IPS DF 6.9 (cell line): ENCODE data around the gene CCDC141.

Experiments
- DNase-seq: peaks from one replicate; pipeline ENCODE4 v3.0.0-alpha.2; 2013; ENCODE audit warnings: low read depth, low spot score
- H3K27ac ChIP-seq: one replicate; pipeline ENCODE4 v1.5.1; 2013; ENCODE audit warnings: low read length, control low read depth
- H3K27me3 ChIP-seq: 2 replicates; pipeline ENCODE4 v1.6.1; 2013; ENCODE audit warnings: mild to moderate bottlenecking, low read length; ENCODE audit not compliant: control insufficient read depth, insufficient read depth
- H3K36me3 ChIP-seq: 2 replicates; pipeline ENCODE4 v1.6.1; 2013; ENCODE audit warnings: low read length; ENCODE audit not compliant: control insufficient read depth, insufficient read depth
- H3K4me1 ChIP-seq: 2 replicates; pipeline ENCODE4 v1.6.1; 2013; ENCODE audit warnings: low read length; ENCODE audit not compliant: control insufficient read depth, insufficient read depth
- H3K4me3 ChIP-seq: 2 replicates; pipeline ENCODE4 v1.5.1; 2013; ENCODE audit warnings: mild to moderate bottlenecking, low read length
- H3K9me3 ChIP-seq: 2 replicates; pipeline ENCODE4 v1.6.1; 2013; ENCODE audit warnings: low read length, inconsistent platforms; ENCODE audit not compliant: control insufficient read depth, insufficient read depth
- WGBS: extraction: QIAGEN DNeasy Blood & Tissue Kit; methylation state at CpG from one replicate; pipeline ENCODE4 v1.1.7; 2013; ENCODE audit warnings: mixed read lengths, missing lambda C conversion rate; ENCODE audit not compliant: insufficient read length, insufficient coverage; 5-methylcytosine and 5-hydroxymethylcytosine counted together

CCDC141 gene

DNA sequence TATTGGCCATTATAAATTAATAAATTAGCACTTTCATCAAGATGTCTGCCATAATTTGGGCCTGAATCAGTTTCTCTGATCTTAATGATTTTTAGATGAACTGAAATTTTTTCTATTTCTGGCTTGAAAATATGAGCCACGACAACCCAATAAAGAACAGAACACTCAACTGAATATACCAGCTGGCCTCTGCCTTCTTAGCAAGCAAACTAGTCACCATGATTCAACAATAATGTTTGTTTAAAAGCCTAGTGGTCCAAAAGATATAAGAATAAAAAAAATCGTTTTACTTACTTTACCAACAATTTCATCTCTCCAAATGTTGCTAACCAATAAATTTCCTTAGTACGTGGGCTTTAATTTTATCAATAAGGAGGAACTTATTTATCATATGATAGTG is 176.0 kb downstream of the CCDC141 start:
- no peak for DNase-seq
- Histone ChIP-seq H3K4me1 (no peaks in the 10 kb centered on the region), H3K4me3 (no peak overlapping the region), H3K9me3 (no peaks in the 10 kb centered on the region), H3K36me3 (no peaks in the 10 kb centered on the region), H3K27me3 (no peaks in the 10 kb centered on the region), H3K27ac (no peak overlapping the region)
- 100% methylated on average over 2 of the region's 3 CpGs for WGBS

DNA sequence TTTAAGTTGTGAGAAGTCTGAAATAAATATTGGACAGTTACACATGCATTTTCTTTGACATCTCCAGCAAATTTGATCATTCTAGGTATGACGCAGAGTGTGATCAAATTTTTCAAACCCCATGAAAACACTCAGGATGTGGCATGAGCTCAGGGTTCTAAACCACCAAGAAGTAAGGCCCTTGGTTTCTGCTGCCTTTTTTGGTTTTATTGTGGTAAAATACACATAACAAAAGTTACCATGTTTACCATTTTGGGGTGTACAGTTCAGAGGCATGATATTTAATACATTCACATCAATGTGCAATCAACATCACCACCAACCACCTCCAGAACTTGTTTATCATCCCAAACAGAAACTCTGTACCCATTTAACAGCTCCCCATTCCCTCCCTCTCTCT is 178.4 kb downstream of the CCDC141 start:
- H3K27me3 ChIP-seq = no peaks in the 10 kb centered on the region
- DNase-seq = no peak
- no peak overlapping the region for H3K27ac ChIP-seq
- no peaks in the 10 kb centered on the region for H3K36me3 ChIP-seq
- H3K4me3 ChIP-seq = no peak overlapping the region
- no peaks in the 10 kb centered on the region for H3K9me3 ChIP-seq
- no peaks in the 10 kb centered on the region for H3K4me1 ChIP-seq
- no CpG with 5 or more reads among the region's 1 CpG for WGBS

DNA sequence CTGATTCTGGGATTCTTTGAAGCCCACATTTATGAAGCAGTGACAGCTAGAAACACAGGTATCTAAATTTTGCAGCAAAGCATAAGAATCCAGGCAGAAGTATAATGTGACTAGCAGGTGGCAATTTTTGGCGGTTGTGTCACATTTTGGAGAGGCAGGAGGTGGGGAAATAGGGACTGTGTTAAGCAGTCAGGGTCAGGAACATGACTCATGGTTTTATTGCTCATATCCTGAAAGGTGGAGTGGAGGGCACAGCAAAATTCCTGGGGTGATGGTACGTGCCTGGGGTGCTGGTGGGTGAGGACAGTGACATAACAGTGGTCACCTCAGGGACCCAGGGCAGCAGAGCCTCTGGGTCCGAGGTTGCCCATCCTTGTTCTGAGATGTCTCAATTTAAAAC is 179.2 kb downstream of the CCDC141 start:
- Histone ChIP-seq H3K4me3 (no peak overlapping the region), H3K36me3 (no peaks in the 10 kb centered on the region), H3K27ac (no peak overlapping the region), H3K4me1 (no peaks in the 10 kb centered on the region), H3K27me3 (no peaks in the 10 kb centered on the region), H3K9me3 (no peaks in the 10 kb centered on the region)
- DNase-seq = no peak
- WGBS = no CpG with 5 or more reads among the region's 3 CpGs

DNA sequence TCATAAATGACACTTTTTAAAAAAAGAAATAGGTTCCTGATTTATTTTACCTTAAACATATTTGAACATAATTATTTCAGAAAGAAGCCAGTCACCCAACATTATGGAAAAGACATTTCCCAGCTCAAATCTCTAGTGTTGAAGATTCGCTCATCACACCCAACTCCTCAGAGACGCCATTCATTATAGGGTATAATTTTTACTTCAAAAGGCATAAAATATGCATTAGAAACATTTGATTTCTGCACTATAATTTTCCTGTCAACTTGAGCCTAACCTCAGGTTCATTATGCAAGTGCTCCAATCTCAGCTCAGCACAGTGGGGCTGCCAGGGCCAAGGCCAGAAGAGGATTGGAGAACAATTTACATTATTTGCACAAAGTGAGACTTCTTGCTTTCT is 183.9 kb downstream of the CCDC141 start:
- H3K27me3 ChIP-seq = no peaks in the 10 kb centered on the region
- DNase-seq = no peak
- no peaks in the 10 kb centered on the region for H3K9me3 ChIP-seq
- H3K4me3 ChIP-seq = no peak overlapping the region
- no peaks in the 10 kb centered on the region for H3K36me3 ChIP-seq
- no CpG with 5 or more reads among the region's 2 CpGs for WGBS
- peaks cover 1% of the 10 kb centered on the region; the same call in 1 of the 2 replicates for H3K4me1 ChIP-seq
- H3K27ac ChIP-seq = no peak overlapping the region

DNA sequence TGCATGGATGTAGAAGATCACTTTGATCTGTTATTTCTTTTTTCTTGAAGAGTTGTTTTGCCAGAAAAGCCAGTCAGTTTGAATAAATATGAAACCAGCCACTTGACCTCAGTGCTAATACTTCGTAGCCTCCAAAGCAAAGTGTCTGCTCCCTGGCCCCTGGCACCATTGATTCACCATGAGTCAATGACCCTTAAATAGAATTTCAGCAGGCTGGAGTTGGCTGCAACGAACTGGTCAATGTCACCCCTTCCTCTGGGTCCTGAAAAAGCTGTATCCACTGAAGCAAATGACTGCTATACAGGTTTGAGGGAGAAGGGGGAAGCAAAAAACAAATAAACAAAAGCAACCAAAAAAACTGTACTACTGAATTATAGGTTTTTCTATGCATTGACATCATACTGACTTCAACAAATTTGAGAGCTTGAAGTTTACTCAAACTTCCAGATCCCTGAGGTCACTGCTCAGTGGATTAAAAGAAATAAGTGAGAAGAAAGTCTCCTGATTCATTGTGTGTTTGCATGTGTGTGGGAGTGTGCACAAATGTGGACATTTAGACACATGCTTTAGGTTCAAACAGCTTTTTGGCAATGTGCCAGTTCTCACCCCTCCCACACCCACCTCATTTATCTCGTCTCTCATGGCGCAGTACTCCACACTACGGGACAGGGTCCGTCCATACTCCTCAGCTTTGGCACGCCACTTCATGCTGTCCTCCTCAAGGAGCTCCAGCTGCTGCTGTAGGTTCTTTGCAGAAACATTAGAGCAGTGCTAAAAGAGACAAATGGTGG is 184.6 kb downstream of the CCDC141 start:
- Histone ChIP-seq H3K4me1 (peaks cover 1% of the 10 kb centered on the region; the same call in 1 of the 2 replicates), H3K27me3 (no peaks in the 10 kb centered on the region), H3K27ac (no peak overlapping the region), H3K4me3 (no peak overlapping the region), H3K9me3 (no peaks in the 10 kb centered on the region), H3K36me3 (no peaks in the 10 kb centered on the region)
- WGBS = no CpG with 5 or more reads among the region's 7 CpGs
- DNase-seq = no peak

DNA sequence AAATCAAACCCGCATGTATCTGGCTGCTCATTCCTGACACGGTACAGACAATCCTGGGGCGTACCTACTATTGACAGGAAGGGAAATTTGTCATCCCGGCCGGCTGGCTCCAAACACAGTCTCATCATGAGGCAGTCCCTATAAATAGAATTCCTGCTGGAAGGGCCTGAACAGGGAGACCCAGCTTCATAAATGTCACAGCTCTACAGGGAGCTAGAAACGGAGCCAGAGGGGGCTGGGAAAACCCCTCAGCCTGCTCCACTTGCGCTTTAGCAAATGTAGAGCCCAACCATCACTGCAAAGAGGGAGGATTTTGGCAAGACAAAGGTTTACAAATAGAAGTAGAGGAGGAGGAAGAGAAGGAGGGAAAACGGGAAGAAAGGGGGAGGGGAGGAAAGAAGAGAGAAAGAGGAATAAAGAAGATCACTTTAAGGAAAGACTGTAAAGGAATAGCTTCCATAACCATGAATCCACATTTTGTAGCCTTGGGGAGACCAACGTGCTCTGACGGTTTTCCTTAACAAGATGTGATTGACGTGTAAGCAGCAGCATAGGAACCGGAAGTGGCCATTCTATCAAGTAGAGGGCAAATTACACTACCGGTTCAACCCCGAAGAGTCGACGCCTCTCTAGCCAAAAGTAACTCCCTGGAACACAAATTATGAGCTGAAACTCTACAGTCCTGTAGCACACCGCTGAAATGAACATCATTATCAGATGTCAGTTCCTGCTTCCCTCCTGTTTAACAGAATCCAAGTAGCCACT is 185.9 kb downstream of the CCDC141 start:
- no peaks in the 10 kb centered on the region for H3K9me3 ChIP-seq
- DNase-seq = no peak
- no peak overlapping the region for H3K27ac ChIP-seq
- H3K4me1 ChIP-seq = peaks cover 1% of the 10 kb centered on the region; the same call in 1 of the 2 replicates
- WGBS = 100% methylated on average over 1 of the region's 17 CpGs
- H3K36me3 ChIP-seq = no peaks in the 10 kb centered on the region
- no peaks in the 10 kb centered on the region for H3K27me3 ChIP-seq
- no peak overlapping the region for H3K4me3 ChIP-seq

DNA sequence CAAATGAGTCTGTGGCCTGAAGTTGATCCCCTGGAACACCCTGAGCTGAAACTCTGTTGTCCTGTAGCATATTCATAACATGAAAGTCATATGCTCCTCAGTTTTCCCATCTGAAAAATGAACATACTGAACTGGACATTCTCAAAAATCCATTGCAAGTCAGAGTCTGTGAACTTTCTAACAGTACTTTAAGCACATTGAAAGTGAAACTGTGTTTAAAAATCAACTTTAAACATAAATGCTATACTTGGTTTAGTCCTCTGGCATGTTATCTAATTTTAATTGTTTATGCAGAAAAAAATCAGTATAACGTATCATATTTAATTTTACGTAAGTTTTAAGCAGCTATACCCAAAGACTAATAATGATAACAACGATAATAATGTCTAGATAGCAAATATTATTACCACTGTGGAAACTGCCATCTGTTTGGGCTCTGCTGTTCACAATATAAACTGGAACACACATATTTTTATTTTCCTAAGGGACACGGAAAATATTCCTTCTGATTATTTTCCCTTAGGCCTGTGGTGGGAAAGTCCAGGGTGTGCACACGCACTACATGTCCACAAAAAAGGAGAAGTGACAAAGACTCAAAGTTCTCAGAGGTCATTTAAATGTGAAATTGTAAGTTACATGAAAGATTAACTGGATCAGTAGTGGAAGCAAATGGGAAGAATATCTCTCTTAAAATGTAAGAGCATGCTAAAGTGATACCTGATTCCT is 186.6 kb downstream of the CCDC141 start:
- no peaks in the 10 kb centered on the region for H3K36me3 ChIP-seq
- H3K4me1 ChIP-seq = peaks cover 1% of the 10 kb centered on the region; the same call in 1 of the 2 replicates
- no peaks in the 10 kb centered on the region for H3K27me3 ChIP-seq
- DNase-seq = no peak
- H3K4me3 ChIP-seq = no peak overlapping the region
- no peak overlapping the region for H3K27ac ChIP-seq
- H3K9me3 ChIP-seq = no peaks in the 10 kb centered on the region
- WGBS = no CpG with 5 or more reads among the region's 5 CpGs

DNA sequence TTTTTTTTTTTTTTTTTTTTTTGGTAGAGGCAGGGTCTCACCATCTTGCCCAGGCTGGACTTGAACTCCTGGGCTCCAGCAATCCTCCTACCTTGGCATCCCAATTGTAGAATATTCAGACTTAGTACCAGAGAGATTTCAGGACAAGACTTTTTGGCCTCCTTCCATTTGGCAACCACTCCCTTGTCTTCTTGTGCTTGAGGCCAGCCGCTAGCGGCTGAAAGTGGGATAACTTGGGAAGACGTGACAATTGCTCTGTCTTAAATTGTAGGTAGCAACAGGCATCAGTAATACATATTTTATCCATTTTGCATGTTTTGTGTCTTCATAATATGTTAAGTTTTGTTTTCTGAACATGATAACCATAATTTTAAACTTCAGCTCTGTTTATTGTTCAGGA is 189.4 kb downstream of the CCDC141 start:
- H3K27me3 ChIP-seq = no peaks in the 10 kb centered on the region
- WGBS = no CpG with 5 or more reads among the region's 3 CpGs
- DNase-seq = no peak
- no peaks in the 10 kb centered on the region for H3K36me3 ChIP-seq
- H3K9me3 ChIP-seq = no peaks in the 10 kb centered on the region
- no peak overlapping the region for H3K27ac ChIP-seq
- H3K4me1 ChIP-seq = peaks cover 1% of the 10 kb centered on the region; the same call in 1 of the 2 replicates
- H3K4me3 ChIP-seq = no peak overlapping the region

DNA sequence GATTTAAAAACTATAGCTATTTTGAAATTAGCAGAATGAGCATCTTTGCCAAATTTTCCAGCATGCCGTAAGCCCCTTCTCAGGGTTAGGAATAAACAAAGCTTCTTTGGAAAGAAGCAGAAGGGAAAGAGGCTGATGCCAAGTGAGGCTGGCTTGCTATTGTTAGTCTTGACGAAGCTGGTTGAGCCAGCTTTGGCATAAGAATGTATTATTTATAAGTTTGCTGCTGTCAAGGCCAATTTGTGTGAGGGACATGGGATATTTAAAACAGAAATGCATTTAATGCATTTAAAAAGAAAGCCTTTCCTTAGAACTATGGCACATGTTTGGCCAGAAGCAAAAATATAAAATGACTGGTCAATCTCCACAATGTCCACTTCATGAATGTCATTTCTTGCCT is 190.2 kb downstream of the CCDC141 start:
- no peak overlapping the region for H3K4me3 ChIP-seq
- no peak overlapping the region for H3K27ac ChIP-seq
- no peaks in the 10 kb centered on the region for H3K36me3 ChIP-seq
- DNase-seq = no peak
- H3K27me3 ChIP-seq = no peaks in the 10 kb centered on the region
- no peaks in the 10 kb centered on the region for H3K9me3 ChIP-seq
- WGBS = no CpG with 5 or more reads among the region's 2 CpGs
- peaks cover 1% of the 10 kb centered on the region; the same call in 1 of the 2 replicates for H3K4me1 ChIP-seq

DNA sequence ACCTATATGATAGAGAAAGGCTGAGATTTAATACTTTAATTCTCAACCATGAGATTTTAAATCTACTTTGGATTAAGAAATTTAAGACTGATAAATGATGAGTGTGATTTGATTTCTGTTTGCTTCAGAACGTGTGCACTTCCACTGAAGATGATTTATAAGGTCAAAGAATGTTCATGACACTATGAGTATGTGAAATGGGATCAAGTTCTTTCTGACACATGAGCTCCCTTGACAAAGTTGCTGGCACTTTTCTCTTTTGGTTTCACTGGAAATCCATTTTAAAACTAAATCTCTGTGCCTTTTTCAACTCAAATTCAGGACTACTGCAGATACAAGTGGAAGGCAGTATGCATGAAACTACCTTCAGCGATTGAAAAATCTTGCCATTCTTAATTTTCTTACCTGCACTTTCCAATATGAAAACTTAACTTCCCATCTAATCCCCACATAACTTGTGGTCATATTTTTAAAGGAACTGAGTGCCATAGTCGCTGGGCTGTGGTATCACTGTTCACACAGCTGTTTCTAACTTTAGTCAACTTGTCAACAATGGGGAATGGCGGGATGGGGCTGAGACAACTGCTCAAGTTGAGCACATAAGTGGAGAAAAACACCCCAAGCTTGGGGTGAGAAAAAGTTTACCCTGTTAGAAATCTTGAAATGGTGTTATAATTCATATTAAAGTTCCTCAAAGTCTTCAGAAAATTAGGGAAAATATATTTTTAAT is 190.9 kb downstream of the CCDC141 start:
- WGBS = no CpG with 5 or more reads among the region's 4 CpGs
- Histone ChIP-seq H3K27me3 (no peaks in the 10 kb centered on the region), H3K27ac (no peak overlapping the region), H3K36me3 (no peaks in the 10 kb centered on the region), H3K4me1 (peaks cover 1% of the 10 kb centered on the region; the same call in 1 of the 2 replicates), H3K4me3 (no peak overlapping the region), H3K9me3 (no peaks in the 10 kb centered on the region)
- DNase-seq = no peak
